Panc1 (cell line): ENCODE data around the gene NPEPL1. TPM values are rescaled to one million over a fixed set of nuclear protein-coding genes. Genes with fewer than 3 reads are reported as not detected.

ENCODE experiments used
- ATAC-seq: fragments of 200-7000 bp; cut with Tn5 transposase; 2 replicates; pipeline ENCODE4 v1.9.1; 2020; ENCODE audit warnings: mild to moderate bottlenecking, moderate library complexity
- BruUV-seq: library from RNA; stranded (reverse); fragments of 400-500 nt; replicated peaks from 2 replicates; lab custom pipeline; 2021; lab: Mats Ljungman, UMichigan
- CTCF ChIA-PET: fragments of 300-600 bp; sonication (Branson Sonifier 250); formaldehyde crosslinking; loops from one replicate; lab custom pipeline; 2022; ENCODE audit warnings: antibody characterized with exemption; lab: Charles Lee
- POLR2A ChIA-PET: fragments of 300-600 bp; sonication (Branson Sonifier 250); formaldehyde crosslinking; loops from one replicate; lab custom pipeline; 2022; ENCODE audit warnings: antibody characterized with exemption; lab: Charles Lee
- DNase-seq: peaks from one replicate; pipeline ENCODE4 v3.0.0-alpha.2; 2010; ENCODE audit warnings: low read depth, low spot score
- H3K27ac ChIP-seq: 2 replicates; pipeline ENCODE4 v1.5.1; 2011; ENCODE audit warnings: mild to moderate bottlenecking, low read length, inconsistent platforms
- H3K27me3 ChIP-seq: fragments of 200-500 bp; sonication (Bioruptor generic); 2 replicates; pipeline ENCODE4 v1.6.0; 2014; ENCODE audit warnings: low read length, inconsistent platforms; ENCODE audit not compliant: control insufficient read depth, insufficient read depth
- H3K36me3 ChIP-seq: fragments of 200-500 bp; sonication (Bioruptor generic); 2 replicates; pipeline ENCODE4 v1.5.1; 2014; ENCODE audit warnings: inconsistent platforms, mild to moderate bottlenecking, low read length, moderate library complexity; ENCODE audit not compliant: control insufficient read depth, insufficient read depth
- H3K4me1 ChIP-seq: 2 replicates; pipeline ENCODE4 v1.5.1; 2011; ENCODE audit warnings: inconsistent platforms, mild to moderate bottlenecking, low read length, moderate library complexity; ENCODE audit not compliant: control insufficient read depth, insufficient read depth
- H3K4me3 ChIP-seq, 2 experiments: 2 replicates each; pipeline ENCODE4 v1.5.1; 2011 to 2012; ENCODE audit warnings: low read depth in 2 of 2, low read length in 2 of 2, mild to moderate bottlenecking in 2 of 2, inconsistent platforms in 1 of 2, moderate library complexity in 1 of 2
- H3K9me3 ChIP-seq: fragments of 200-500 bp; sonication (Bioruptor generic); 2 replicates; pipeline ENCODE4 v1.5.1; 2014; ENCODE audit warnings: low read depth, mild to moderate bottlenecking, inconsistent platforms, low read length, moderate library complexity; ENCODE audit not compliant: control insufficient read depth, insufficient read depth
- POLR2AphosphoS5 ChIP-seq: IDR thresholded peaks from 2 replicates; pipeline ENCODE4 v1.6.1; 2012; ENCODE audit warnings: mild to moderate bottlenecking, low read depth, low read length, moderate library complexity
- REST ChIP-seq, 2 experiments: IDR thresholded peaks; 2 replicates each; pipeline ENCODE4 v1.6.1; 2011 to 2012; ENCODE audit warnings: low read depth in 2 of 2, control low read depth in 1 of 2, low read length in 1 of 2, mild to moderate bottlenecking in 1 of 2, moderate library complexity in 1 of 2; ENCODE audit not compliant: insufficient read depth in 1 of 2
- SIN3A ChIP-seq: IDR thresholded peaks from 2 replicates; pipeline ENCODE4 v1.6.1; 2012; ENCODE audit warnings: low read depth, mild to moderate bottlenecking, low read length, moderate library complexity, borderline replicate concordance; ENCODE audit not compliant: insufficient read depth
- TCF7L2 ChIP-seq: IDR thresholded peaks from 2 replicates; pipeline ENCODE4 v1.6.1; 2011; ENCODE audit warnings: mild to moderate bottlenecking, low read depth, low read length, inconsistent platforms
- in situ Hi-C: cut with HindIII; loops from 2 replicates; pipeline ENCODE4 v1.10.0; 2016; ENCODE audit warnings: low sequenced_read_pairs, low pct_unique_long_range_greater_than_20kb
- intact Hi-C: fragments of 100-400 bp; cut with micrococcal nuclease; formaldehyde crosslinking; loops from one replicate; pipeline ENCODE4 v1.10.0; 2022; ENCODE audit not compliant: unreplicated experiment
- total RNA-seq: library from RNA; stranded (reverse); gene quantifications from one replicate; pipeline ENCODE4 v1.2.1, GENCODE V29; 2021; ENCODE audit not compliant: unreplicated experiment
- TF ChIP-seq, protein P1 (sequence below): fragments of 450-650 bp; IDR thresholded peaks from 2 replicates; pipeline ENCODE4 v1.5.1; 2017; ENCODE audit warnings: mild to moderate bottlenecking

Gene NPEPL1
- total RNA-seq, 1 experiment from 2014 or later, result 27.4 TPM

DNA sequence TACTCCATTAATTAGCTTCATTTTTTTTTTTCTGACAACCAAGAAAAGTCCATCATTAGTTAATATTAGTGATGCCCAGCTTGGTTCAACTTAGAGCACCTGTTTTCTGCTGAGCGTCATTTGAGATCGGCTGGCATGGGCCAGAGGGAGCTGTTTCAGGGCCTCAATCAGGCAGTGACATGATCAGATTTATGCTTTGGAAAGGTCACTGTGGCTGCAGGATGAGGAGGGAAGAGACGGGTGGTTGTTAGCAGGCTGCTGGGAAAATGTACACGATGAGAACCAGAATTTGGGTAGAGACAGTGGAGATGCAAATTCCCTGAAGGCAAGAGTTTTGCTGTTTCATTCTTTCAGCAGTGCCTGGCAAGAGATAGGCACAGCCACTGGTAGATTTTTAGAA lies 45.9 kb upstream of the NPEPL1 start:
- no TSS peak for BruUV-seq
- ATAC-seq, result no peak
- Histone ChIP-seq H3K4me3 (no peak overlapping the region), H3K4me1 (0 out of 2 replicates have a peak, but pooled peaks cover 2% of the 10 kb centered on the region), H3K36me3 (no peaks in the 10 kb centered on the region; the same call in 1 of the 2 replicates), H3K27ac (no peak overlapping the region), H3K27me3 (no peaks in the 10 kb centered on the region), H3K9me3 (no peaks in the 10 kb centered on the region)
- TF ChIP-seq TCF7L2, result no peak
- no peak for TF ChIP-seq POLR2AphosphoS5
- TF ChIP-seq, protein P1, sequence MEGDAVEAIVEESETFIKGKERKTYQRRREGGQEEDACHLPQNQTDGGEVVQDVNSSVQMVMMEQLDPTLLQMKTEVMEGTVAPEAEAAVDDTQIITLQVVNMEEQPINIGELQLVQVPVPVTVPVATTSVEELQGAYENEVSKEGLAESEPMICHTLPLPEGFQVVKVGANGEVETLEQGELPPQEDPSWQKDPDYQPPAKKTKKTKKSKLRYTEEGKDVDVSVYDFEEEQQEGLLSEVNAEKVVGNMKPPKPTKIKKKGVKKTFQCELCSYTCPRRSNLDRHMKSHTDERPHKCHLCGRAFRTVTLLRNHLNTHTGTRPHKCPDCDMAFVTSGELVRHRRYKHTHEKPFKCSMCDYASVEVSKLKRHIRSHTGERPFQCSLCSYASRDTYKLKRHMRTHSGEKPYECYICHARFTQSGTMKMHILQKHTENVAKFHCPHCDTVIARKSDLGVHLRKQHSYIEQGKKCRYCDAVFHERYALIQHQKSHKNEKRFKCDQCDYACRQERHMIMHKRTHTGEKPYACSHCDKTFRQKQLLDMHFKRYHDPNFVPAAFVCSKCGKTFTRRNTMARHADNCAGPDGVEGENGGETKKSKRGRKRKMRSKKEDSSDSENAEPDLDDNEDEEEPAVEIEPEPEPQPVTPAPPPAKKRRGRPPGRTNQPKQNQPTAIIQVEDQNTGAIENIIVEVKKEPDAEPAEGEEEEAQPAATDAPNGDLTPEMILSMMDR, result no peak
- no peak for TF ChIP-seq REST (IDR thresholded peaks at IDR 0.05; ENCODE audit: insufficient read depth in 1 of 2, low read depth in 2 of 2, low read length in 1 of 2)
- no peak for TF ChIP-seq SIN3A
- POLR2A ChIA-PET, result interaction anchor here (0.6 kb wide), 1 partner anchor 944 kb away, joined by 4 read pairs; no protein-coding TSS in a partner anchor
- DNase-seq, result no peak
- CTCF ChIA-PET, result no interaction called here
- intact Hi-C loops, result loop anchor here (5.0 kb wide), 1 partner anchor 409 kb away; no protein-coding TSS in a partner anchor
- in situ Hi-C loops, result no loop called here

DNA sequence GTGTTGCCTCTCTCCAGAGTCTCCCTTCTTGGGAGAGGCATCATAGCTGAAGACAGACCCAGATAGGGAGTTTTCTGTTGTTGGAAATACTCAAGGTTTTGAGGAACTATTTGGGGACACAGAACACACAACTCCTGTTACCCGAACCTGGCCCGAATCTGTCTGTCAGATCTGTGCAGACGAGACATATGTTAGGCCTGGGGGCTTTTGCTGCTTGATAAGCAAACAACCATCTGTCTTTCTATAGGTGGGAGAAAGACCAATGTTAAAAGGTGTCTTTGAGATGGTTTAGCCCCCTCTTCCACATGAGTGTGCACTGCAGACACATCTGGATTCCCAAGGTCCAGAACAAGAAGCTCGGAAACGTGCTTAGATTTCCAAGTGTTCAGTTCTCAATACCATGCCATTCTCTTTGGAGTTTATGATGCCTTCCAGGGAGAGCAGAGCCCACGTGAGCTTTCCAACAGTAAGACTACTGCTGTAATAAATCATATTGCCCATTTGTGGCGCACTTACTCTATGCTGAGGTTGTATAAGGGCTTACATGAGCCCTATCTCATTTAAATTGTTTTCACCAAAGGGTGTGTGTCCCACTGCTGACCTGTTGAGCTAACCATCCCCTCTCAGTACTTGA lies 45.3 kb upstream of the NPEPL1 start:
- intact Hi-C loops (loop anchor here (5.0 kb wide), 1 partner anchor 410 kb away; no protein-coding TSS in a partner anchor), in situ Hi-C loops (no loop called here)
- TF ChIP-seq TCF7L2 (no peak), POLR2AphosphoS5 (no peak), REST (IDR thresholded peaks at IDR 0.05; ENCODE audit: insufficient read depth in 1 of 2, low read depth in 2 of 2, low read length in 1 of 2) (no peak)
- POLR2A ChIA-PET, result no interaction called here
- no TSS peak for BruUV-seq
- ATAC-seq, result no peak
- H3K4me3 ChIP-seq, result no peak overlapping the region
- CTCF ChIA-PET, result no interaction called here
- 0 out of 2 replicates have a peak, but pooled peaks cover 2% of the 10 kb centered on the region for H3K4me1 ChIP-seq
- H3K27ac ChIP-seq, result no peak overlapping the region
- no peaks in the 10 kb centered on the region; the same call in 1 of the 2 replicates for H3K36me3 ChIP-seq
- no peaks in the 10 kb centered on the region for H3K9me3 ChIP-seq
- no peaks in the 10 kb centered on the region for H3K27me3 ChIP-seq
- DNase-seq, result no peak
